Endothelial cell (in vitro differentiated cells): ENCODE measurements around the gene SEPTIN12. TPM values are rescaled to one million over a fixed set of nuclear protein-coding genes. Genes with fewer than 3 reads are reported as not detected.
A peak's percentile ranks its signal among the peaks of the same experiment; 100 is the strongest.

ENCODE experiments used
- DNase-seq: peaks from one replicate; pipeline ENCODE4 v3.0.0; 2021; ENCODE audit warnings: low spot score
- H3K27ac Mint-ChIP-seq: one replicate; pipeline ENCODE4 v1.8.0; 2021; ENCODE audit warnings: mixed read lengths, inconsistent platforms; ENCODE audit not compliant: unreplicated experiment
- H3K27me3 Mint-ChIP-seq: one replicate; pipeline ENCODE4 v1.8.0; 2021; ENCODE audit warnings: mild to moderate bottlenecking, moderate library complexity, mixed read lengths, inconsistent platforms; ENCODE audit not compliant: unreplicated experiment
- H3K36me3 Mint-ChIP-seq: one replicate; pipeline ENCODE4 v1.8.0; 2021; ENCODE audit warnings: mild to moderate bottlenecking, low read depth, mixed read lengths, inconsistent platforms; ENCODE audit not compliant: unreplicated experiment
- H3K4me1 Mint-ChIP-seq: one replicate; pipeline ENCODE4 v1.8.0; 2021; ENCODE audit warnings: mild to moderate bottlenecking, mixed read lengths, inconsistent platforms; ENCODE audit not compliant: unreplicated experiment
- H3K4me3 Mint-ChIP-seq: one replicate; pipeline ENCODE4 v1.8.0; 2021; ENCODE audit warnings: mild to moderate bottlenecking, mixed read lengths, inconsistent platforms; ENCODE audit not compliant: unreplicated experiment
- H3K9me3 Mint-ChIP-seq: one replicate; pipeline ENCODE4 v1.8.0; 2021; ENCODE audit warnings: mixed read lengths, inconsistent platforms; ENCODE audit not compliant: unreplicated experiment
- CTCF ChIP-seq: fragments of 200-600 bp; sonication (generic); IDR thresholded peaks from one replicate; pipeline ENCODE4 v1.5.0; 2021; ENCODE audit warnings: antibody characterized with exemption; ENCODE audit not compliant: unreplicated experiment
- total RNA-seq: library from RNA; stranded (reverse); fragmentation: NEBNext Ultra II Directional; extraction: Animal tissue kit (Norgen Biotek cat#: 25700); gene quantifications from one replicate; pipeline ENCODE4 v1.2.1, GENCODE V29; 2021; ENCODE audit not compliant: unreplicated experiment

Gene SEPTIN12
- total RNA-seq, 1 donor from 2014 or later: 11.5 TPM

- H3K4me3 Mint-ChIP-seq: peak overlapping the region; percentile 92
- peaks cover 2% of the 10 kb centered on the region for H3K27me3 Mint-ChIP-seq
- no peak overlapping the region for H3K27ac Mint-ChIP-seq
- peaks cover 23% of the 10 kb centered on the region for H3K36me3 Mint-ChIP-seq
- H3K9me3 Mint-ChIP-seq: no peaks in the 10 kb centered on the region
- no peak for TF ChIP-seq CTCF
- H3K4me1 Mint-ChIP-seq: peaks cover 10% of the 10 kb centered on the region
- DNase-seq: no peak
Observed at GRCh38 chr16:4803401-4803844, 15.3 kb upstream of the SEPTIN12 start.

- TF ChIP-seq CTCF: peak; percentile 40
- H3K27ac Mint-ChIP-seq: no peak overlapping the region
- H3K27me3 Mint-ChIP-seq: peaks cover 2% of the 10 kb centered on the region
- peaks cover 23% of the 10 kb centered on the region for H3K36me3 Mint-ChIP-seq
- no peaks in the 10 kb centered on the region for H3K9me3 Mint-ChIP-seq
- peaks cover 10% of the 10 kb centered on the region for H3K4me1 Mint-ChIP-seq
- H3K4me3 Mint-ChIP-seq: peak overlapping the region; percentile 92
- DNase-seq: peak; percentile 87
Observed at GRCh38 chr16:4802659-4803287, 14.6 kb upstream of the SEPTIN12 start.

GRCh38 chr16:4801962-4802658 is 14.0 kb upstream of the SEPTIN12 start, which contains the start of gene ROGDI:
ROGDI (minus strand) TSS chr16:4802633; CDS start chr16:4802571, 62 bp downstream.
- no peak for TF ChIP-seq CTCF
- H3K4me3 Mint-ChIP-seq: peak within 1 kb of the TSS; percentile 92
- DNase-seq: peak; percentile 57
- H3K36me3 Mint-ChIP-seq: peaks cover 19% of the 10 kb centered on the region
- no peak within 1 kb of the TSS for H3K27ac Mint-ChIP-seq
- no peaks in the 10 kb centered on the region for H3K9me3 Mint-ChIP-seq
- H3K27me3 Mint-ChIP-seq: peaks cover 2% of the 10 kb centered on the region
- H3K4me1 Mint-ChIP-seq: peaks cover 10% of the 10 kb centered on the region

GRCh38 chr16:4801051-4801961 is 13.2 kb upstream of the SEPTIN12 start:
- Mint-ChIP-seq H3K9me3 (no peaks in the 10 kb centered on the region), H3K27me3 (peaks cover 2% of the 10 kb centered on the region), H3K36me3 (peaks cover 19% of the 10 kb centered on the region), H3K27ac (peak overlapping the region; percentile 57), H3K4me1 (peaks cover 10% of the 10 kb centered on the region), H3K4me3 (peak overlapping the region; percentile 87)
- DNase-seq: no peak
- TF ChIP-seq CTCF: no peak
